ENCODE data around the gene KRT35.
A peak's percentile ranks its signal among the peaks of the same experiment; 100 is the strongest.

The KRT35 gene

GRCh38 chr17:41481036-41481435 lies at the start of gene KRT35:
Gene KRT35 (minus strand): TSS chr17:41481151. CDS start chr17:41481097, 54 bp downstream.
- no peak for DNase-seq (ENCODE audit: low spot score)

DNA sequence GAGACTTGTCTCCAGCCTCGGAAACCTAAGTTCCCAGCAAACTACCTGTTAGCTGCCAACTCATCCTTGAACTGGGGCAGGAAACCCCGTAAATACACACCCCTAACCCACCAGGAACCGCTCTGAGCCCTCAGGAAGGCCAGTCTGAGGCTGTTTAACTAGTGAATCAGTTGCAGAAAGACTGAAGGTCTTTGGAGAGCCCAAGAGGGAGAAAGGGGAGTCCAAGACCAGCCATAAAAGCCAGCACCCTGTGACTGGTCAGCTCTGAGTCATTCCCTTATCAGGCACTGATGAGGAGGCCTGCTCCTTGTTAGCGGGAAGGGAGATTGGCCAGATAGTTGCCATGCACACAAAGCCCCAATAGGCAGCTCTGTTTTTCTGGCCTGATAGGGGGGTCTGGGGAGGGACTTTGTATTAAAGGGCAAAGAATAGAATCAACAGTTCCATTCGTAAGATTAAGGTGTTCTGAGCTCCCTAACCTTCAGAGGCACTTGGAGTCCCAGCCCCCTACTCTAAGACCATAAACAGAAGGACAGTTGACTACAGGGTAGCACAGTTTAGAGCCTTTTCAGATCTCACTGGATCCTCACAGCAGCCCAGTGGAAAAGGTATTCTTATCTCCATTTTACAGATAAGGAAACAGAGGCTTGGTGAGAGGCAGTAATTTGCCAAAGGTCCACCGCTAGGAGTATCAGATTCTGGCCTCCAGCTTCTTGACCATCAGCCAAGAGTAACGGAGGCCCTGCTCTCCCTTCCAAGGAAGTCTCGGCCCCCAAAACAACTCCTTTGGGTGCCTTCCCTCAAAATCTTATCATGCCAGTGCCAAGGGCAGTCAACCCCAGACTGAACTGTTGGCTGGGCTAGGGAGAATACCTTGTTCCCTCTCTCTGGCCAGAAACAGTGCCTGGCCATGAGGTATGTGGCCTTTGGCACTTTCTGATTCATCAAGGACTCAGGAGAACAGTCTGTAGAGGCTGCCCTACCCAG lies 49.4 kb upstream of the KRT35 start:
- DNase-seq (ENCODE audit: low spot score): peak; percentile 97

DNA sequence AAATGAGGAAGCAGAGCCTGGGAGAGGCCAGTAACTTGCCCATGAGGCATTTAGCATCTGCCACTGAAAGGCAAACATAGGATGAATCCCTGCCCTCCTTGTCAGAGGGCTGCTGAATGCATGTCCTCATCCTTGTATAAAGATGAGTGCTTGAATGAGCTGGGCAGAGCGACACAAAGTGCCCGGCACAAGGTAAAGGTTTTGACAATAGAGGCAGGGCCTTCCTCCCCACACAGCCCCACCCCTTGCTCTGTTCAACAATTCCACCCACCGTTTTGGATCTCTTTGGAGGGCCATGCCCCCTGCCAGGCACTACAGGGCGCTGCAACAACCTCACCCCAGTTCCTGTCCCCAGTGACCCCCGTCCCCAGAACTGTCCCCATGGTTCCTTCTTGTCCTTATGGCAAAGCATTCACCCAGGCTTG lies 48.6 kb upstream of the KRT35 start:
- no peak for DNase-seq (ENCODE audit: low spot score)

GRCh38 chr17:41528959-41529353 lies 48.0 kb upstream of the KRT35 start:
- DNase-seq (ENCODE audit: low spot score): no peak

DNA sequence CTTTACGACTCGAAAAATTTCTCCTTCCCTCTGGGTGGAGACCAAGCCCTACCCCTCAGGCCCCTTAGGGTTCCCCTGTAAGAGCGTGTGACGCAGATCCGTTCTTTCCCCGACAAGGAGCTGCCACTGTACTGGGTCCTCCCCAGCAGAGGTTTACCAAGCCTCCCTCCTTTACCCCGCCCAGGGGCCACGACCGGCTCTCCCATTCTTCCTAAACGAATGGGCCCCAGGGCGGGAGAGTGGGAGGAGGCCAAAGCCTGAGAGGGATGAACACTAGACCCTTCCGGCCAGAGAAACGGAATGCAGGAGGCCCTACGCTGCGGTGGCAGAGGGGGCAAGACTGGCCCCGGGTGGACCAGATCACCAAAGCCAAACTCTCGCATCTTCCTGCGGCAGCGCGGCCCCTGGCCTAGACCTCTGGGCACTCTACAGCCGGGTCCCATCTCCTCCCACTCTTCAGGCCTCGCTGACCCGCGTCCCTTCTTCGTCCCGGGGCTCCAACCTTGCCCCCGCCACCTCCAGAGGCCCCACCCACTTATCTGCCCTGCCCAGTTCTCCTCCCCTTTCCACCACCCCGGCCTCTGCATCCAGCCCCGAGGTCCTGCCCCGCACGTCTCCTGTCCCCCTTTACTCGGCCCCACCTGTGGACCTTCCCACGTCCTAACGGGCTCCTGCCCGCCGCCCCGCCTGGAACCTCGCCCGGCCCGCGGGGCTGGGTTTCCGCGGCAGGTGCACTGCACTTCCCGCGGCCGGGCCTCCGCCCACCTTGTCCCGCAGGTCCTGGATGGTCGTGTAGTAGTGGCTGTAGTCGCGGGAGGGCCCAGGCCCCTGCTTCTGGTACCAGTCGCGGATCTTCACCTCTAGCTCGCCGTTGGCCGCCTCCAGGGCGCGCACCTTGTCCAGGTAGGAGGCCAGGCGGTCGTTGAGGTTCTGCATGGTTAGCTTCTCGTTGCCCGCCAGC lies 46.4 kb upstream of the KRT35 start:
- DNase-seq (ENCODE audit: low spot score): peak; percentile 65

GRCh38 chr17:41524261-41524660 lies 43.3 kb upstream of the KRT35 start:
- DNase-seq (ENCODE audit: low spot score): no peak

GRCh38 chr17:41523787-41524186 lies 42.8 kb upstream of the KRT35 start:
- DNase-seq (ENCODE audit: low spot score): peak; percentile 40

DNA sequence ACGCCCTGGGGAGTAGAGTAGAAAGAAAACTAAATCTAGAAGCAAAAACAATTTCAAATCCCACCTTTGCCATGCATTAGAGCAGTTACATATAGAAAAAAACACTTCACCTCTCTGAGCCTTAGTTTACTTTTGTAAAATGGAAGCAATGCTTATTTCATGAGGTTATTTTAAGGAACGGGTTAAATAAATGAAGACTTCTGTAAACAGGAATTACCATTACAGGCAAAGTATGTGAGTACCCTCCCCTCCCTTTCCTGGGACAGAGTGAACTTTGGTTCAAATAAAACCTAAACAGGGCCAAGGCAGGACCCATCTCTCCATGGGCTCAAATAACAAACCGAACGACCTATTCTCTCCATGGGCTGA lies 42.3 kb upstream of the KRT35 start:
- no peak for DNase-seq (ENCODE audit: low spot score)

- DNase-seq (ENCODE audit: low spot score): peak; percentile 86
Measured at GRCh38 chr17:41522301-41523224, 41.6 kb upstream of the KRT35 start.

DNA sequence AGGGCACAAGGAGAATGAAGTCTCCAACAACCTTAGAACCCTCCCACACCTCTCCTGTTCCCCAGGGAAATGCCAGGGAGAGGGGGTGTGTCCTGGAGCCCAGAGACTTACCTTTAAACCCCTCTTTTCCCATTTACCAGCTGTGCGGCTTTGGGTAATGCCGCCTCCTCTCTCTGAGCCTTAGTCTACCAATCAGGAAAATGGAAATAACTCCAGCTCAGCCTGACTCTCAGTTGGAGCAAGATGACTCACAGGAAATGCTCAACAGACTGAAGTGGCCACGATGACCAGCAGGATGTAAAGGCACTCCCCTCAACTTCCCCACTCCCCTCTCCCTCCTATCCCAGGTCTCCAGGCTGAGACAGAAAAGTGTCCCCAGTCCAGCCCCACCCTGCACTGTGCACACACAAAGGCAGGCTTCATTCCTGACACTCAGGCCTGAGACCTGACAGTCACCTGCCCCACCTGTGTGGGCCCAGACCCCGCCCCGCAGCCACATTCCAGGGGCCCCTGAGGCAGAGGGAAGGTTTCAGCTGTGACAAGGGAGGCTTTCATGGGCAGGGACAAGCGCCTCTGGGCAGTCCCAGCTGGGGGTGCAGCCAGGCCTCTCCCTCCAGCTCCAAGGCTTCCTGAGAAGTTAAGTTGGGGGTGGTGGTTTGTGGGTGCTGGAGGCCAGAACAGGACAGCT lies 40.8 kb upstream of the KRT35 start:
- DNase-seq (ENCODE audit: low spot score): peak; percentile 97

GRCh38 chr17:41520821-41521521 lies 40.0 kb upstream of the KRT35 start:
- DNase-seq (ENCODE audit: low spot score): no peak

DNA sequence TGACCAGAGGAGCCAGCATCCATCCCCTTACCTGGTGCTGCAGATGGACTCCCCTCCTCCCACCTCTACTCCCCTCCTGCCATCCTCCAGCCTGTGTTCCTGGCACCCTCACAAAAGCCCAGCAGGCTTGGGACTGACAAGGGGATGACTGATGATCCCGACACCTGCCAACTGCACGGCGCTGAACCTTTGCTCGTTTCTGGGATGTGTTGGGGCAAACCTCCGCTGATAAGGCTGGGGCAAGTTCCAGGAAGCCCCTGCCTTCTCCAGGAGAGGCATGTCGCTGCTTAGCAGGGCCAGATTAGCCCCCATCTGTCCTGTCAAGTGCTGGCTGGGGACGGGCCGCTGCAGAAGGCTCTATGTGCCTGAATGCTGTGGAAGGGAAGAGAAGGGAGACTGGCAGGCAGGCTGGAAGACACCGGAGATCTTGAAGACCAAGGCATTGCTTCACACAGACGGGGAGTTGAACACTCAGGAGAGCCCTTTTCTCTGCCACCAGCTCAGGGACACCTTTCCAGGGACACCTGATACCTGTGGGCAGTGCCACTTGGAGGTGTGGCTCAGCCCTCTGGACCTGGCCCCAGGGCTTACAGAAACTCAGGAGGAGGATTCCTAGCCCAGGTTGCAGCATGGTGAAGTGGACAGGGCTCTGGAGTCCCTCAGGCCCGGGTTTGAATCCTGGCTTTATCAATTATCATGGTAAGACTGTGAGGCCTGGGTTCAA lies 38.7 kb upstream of the KRT35 start:
- peak; percentile 26 for DNase-seq (ENCODE audit: low spot score)

- DNase-seq (ENCODE audit: low spot score): peak; percentile 29
Measured at GRCh38 chr17:41518789-41519449, 38.0 kb upstream of the KRT35 start, which contains the start of gene KRT15. Gene KRT15 (minus strand): TSS chr17:41518890. CDS start chr17:41518827, 63 bp downstream.

- peak; percentile 7 for DNase-seq (ENCODE audit: low spot score)
Measured at GRCh38 chr17:41518031-41518430, 37.1 kb upstream of the KRT35 start.

DNA sequence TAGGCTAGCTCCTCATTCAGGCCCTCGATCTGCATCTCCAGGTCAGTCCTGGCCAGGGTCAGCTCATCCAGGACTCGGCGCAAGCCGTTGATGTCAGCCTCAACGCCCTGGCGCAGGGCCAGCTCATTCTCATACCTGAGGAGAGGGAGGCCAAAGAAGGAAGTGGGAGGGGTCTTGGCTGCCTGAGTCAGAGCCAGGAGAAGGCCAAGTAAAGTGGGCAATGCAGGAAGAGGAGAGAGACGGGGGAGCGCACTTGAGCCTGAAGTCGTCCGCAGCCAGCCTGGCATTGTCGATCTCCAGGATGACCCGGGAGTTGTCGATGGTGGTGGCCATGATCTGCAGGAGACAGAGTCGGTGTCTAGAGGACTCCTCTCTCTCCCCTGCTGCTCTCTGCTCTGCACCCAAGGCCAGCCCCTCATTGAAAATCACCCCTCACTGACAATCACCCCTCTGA lies 35.9 kb upstream of the KRT35 start:
- DNase-seq (ENCODE audit: low spot score): no peak

DNA sequence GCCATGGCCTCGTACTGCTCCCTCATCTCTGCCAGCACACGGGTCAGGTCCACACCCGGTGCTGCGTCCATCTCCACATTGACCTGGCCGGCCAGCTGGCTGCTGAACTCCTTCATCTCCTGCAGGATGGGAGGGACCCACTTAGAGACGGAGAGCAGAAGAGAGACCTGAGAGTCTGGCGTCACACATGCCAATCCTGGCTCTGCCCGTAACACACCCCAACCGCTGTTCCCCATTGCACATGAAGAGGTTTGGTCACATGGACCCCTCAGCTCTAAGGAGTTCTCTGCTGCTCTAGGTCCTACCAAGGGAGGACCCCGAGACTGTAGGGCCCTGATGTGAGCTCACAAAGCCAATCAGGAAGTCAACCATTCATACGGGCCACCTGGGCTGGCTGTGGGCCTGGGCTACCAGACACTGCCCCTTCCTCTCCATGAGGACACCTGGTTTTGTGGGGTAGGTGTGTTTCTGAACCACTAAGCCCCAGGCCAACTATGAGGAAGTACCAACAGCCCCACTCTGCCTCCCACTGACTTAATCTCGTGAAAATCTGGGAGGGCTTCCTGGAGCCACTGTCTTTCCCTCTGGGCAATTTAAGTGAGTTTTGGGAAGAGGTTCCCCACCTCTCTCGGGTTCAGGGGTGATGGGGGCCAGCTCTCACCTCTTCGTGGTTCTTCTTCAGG lies 35.3 kb upstream of the KRT35 start:
- no peak for DNase-seq (ENCODE audit: low spot score)

- no peak for DNase-seq (ENCODE audit: low spot score)
Measured at GRCh38 chr17:41513168-41513547, 32.2 kb upstream of the KRT35 start.

- no peak for DNase-seq (ENCODE audit: low spot score)
Measured at GRCh38 chr17:41512546-41513167, 31.7 kb upstream of the KRT35 start.
